Activated T-cell treated with anti-CD3 and anti-CD28 coated beads for 1 hour (primary cell): ENCODE data around the gene ZNF382.

Experiments
- DNase-seq: peaks from one replicate; pipeline ENCODE4 v3.0.0-alpha.2; 2020; ENCODE audit warnings: low read depth

ZNF382 gene

DNA sequence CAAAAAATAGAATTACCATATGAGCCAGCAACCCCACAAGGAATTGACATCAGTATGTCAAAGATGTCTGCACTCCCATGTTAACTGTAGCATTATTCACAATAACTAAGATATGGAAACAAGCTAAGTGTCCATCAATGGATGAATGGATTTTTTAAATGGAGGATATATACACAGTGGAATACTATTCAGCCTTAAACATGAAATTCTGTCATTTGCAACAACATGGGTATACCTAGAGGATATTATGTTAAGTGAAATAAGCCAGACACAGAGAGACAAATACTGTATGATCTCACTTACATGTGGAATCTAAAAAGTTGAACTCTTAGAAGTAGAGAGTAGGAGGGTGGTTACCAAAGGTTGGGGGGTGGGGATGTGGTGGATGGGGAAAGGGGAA, 74.3 kb downstream of the ZNF382 start:
- no peak for DNase-seq
